Sigmoid colon (tissue), 4 donors: ENCODE data around the gene CAMK4.

Source experiments
- CTCF ChIP-seq, 4 experiments: fragments of 450-650 bp in 3 of 4; fragments of 200-600 bp in 1 of 4; IDR thresholded peaks; one replicate each; pipeline ENCODE4 v1.5.1; 2016 to 2019; ENCODE audit warnings: antibody characterized with exemption in 4 of 4, mild to moderate bottlenecking in 3 of 4, moderate library complexity in 2 of 4
- EP300 ChIP-seq, 4 donors: sonication (generic); formaldehyde crosslinking; IDR thresholded peaks; one replicate each; pipeline ENCODE4 v1.6.1; 2017; ENCODE audit warnings: antibody characterized with exemption in 4 of 4

GRCh38 chr5:111513131-111513520 is 288.9 kb downstream of the CAMK4 start:
- TF ChIP-seq EP300 (IDR thresholded peaks at IDR 0.05) (no peak), CTCF (IDR thresholded peaks at IDR 0.05) (no peak)
